PC-3 (cell line): ENCODE data around the gene SCT. TPM values are rescaled to one million over a fixed set of nuclear protein-coding genes. Genes with fewer than 3 reads are reported as not detected.
A peak's percentile ranks its signal among the peaks of the same experiment; 100 is the strongest.

ENCODE experiments used
- ATAC-seq: fragments of 200-7000 bp; cut with Tn5 transposase; 2 replicates; pipeline ENCODE4 v1.9.1; 2020; ENCODE audit warnings: mild to moderate bottlenecking, moderate library complexity
- BruUV-seq: library from RNA; stranded (reverse); fragments of 400-500 nt; replicated peaks from 2 replicates; lab custom pipeline; 2021; lab: Mats Ljungman, UMichigan
- CTCF ChIA-PET: fragments of 300-600 bp; sonication (Branson Sonifier 250); formaldehyde crosslinking; loops from one replicate; lab custom pipeline; 2022; ENCODE audit warnings: antibody characterized with exemption; lab: Charles Lee
- POLR2A ChIA-PET: fragments of 300-600 bp; sonication (Branson Sonifier 250); formaldehyde crosslinking; loops from one replicate; lab custom pipeline; 2022; ENCODE audit warnings: antibody characterized with exemption; ENCODE audit not compliant: unreplicated experiment; lab: Charles Lee
- DNase-seq: peaks from one replicate; pipeline ENCODE4 v3.0.0-alpha.2; 2015
- H2AFZ ChIP-seq: fragments of 300-600 bp; sonication (generic); 2 replicates; pipeline ENCODE4 v1.6.0; 2016; ENCODE audit warnings: antibody characterized with exemption, low read length
- H3F3A ChIP-seq: fragments of 300-600 bp; sonication (generic); one replicate; pipeline ENCODE4 v1.6.0; 2017; ENCODE audit warnings: antibody characterized with exemption, low read length, control low read depth, mild to moderate bottlenecking; ENCODE audit not compliant: unreplicated experiment
- H3K27ac ChIP-seq: fragments of 300-600 bp; sonication (generic); 2 replicates; pipeline ENCODE4 v1.5.1; 2016; ENCODE audit warnings: mild to moderate bottlenecking, low read length
- H3K27me3 ChIP-seq: fragments of 300-600 bp; sonication (generic); 2 replicates; pipeline ENCODE4 v1.6.1; 2016; ENCODE audit warnings: low read length, mixed read lengths
- H3K36me3 ChIP-seq: fragments of 300-600 bp; sonication (generic); 2 replicates; pipeline ENCODE4 v1.6.1; 2016; ENCODE audit warnings: low read depth, mixed run types, low read length, mixed read lengths
- H3K4me1 ChIP-seq: fragments of 300-600 bp; sonication (generic); 2 replicates; pipeline ENCODE4 v1.5.1; 2016; ENCODE audit warnings: low read length; ENCODE audit not compliant: insufficient read depth
- H3K4me2 ChIP-seq: fragments of 300-600 bp; sonication (generic); 2 replicates; pipeline ENCODE4 v1.6.0; 2016; ENCODE audit warnings: low read length
- H3K4me3 ChIP-seq: fragments of 300-600 bp; sonication (generic); 2 replicates; pipeline ENCODE4 v1.5.1; 2016; ENCODE audit warnings: mild to moderate bottlenecking, low read length, mixed read lengths
- H3K79me2 ChIP-seq: fragments of 300-600 bp; sonication (generic); 2 replicates; pipeline ENCODE4 v1.6.1; 2017; ENCODE audit warnings: low read length, mixed read lengths
- H3K9ac ChIP-seq: fragments of 300-600 bp; sonication (generic); 2 replicates; pipeline ENCODE4 v1.6.0; 2016; ENCODE audit warnings: mild to moderate bottlenecking, low read length
- H3K9me2 ChIP-seq: fragments of 300-600 bp; sonication (generic); replicated peaks from 2 replicates; pipeline ENCODE4 v1.6.1; 2016; ENCODE audit warnings: mixed run types, low read length, mixed read lengths
- H3K9me3 ChIP-seq: fragments of 300-600 bp; sonication (generic); 2 replicates; pipeline ENCODE4 v1.6.1; 2016; ENCODE audit warnings: low read length, mixed read lengths
- H4K20me1 ChIP-seq: fragments of 300-600 bp; sonication (generic); 2 replicates; pipeline ENCODE4 v1.6.1; 2016; ENCODE audit warnings: low read length, mixed read lengths
- CTCF ChIP-seq: fragments of 300-600 bp; sonication (generic); conservative IDR thresholded peaks from 2 replicates; pipeline ENCODE4 v1.5.1; 2017; ENCODE audit warnings: antibody characterized with exemption, low read depth, mild to moderate bottlenecking, low read length
- EZH2 ChIP-seq: fragments of 300-600 bp; sonication (generic); IDR thresholded peaks from one replicate; pipeline ENCODE4 v1.6.1; 2017; ENCODE audit warnings: antibody characterized with exemption, mild to moderate bottlenecking, low read length; ENCODE audit not compliant: unreplicated experiment
- EZH2phosphoT487 ChIP-seq: fragments of 300-600 bp; sonication (generic); IDR thresholded peaks from 2 replicates; pipeline ENCODE4 v1.6.1; 2018; ENCODE audit warnings: mild to moderate bottlenecking, antibody characterized with exemption, low read length, borderline replicate concordance
- intact Hi-C: fragments of 100-400 bp; cut with micrococcal nuclease; formaldehyde crosslinking; loops from 2 replicates; pipeline ENCODE4 v1.9.0; 2023
- total RNA-seq: library from RNA; depleted of rRNA; stranded (reverse); fragments of >200 nt; gene quantifications from 2 replicates; pipeline ENCODE4 v1.2.3, GENCODE V29; 2014

SCT gene
- total RNA-seq, 1 experiment from 2014 or later = not detected

GRCh38 chr11:615504-616319 lies 11.3 kb downstream of the SCT start, which contains the start of gene IRF7:
Gene IRF7 (minus strand): TSS chr11:615950. CDS start chr11:615364, 586 bp downstream.
- ATAC-seq (peak; percentile 73), DNase-seq (peak; percentile 89)
- Histone ChIP-seq H2AFZ (peak within 1 kb of the TSS; percentile 65), H3K9me3 (no peaks in the 10 kb centered on the region), H4K20me1 (peaks cover 18% of the 10 kb centered on the region), H3K27me3 (no peaks in the 10 kb centered on the region), H3K4me1 (peaks cover 28% of the 10 kb centered on the region), H3K27ac (peak within 1 kb of the TSS; percentile 67), H3K4me2 (peak within 1 kb of the TSS; percentile 96), H3K36me3 (peaks cover 20% of the 10 kb centered on the region), H3K4me3 (peak within 1 kb of the TSS; percentile 79), H3K79me2 (peaks cover 8% of the 10 kb centered on the region; the same call in 1 of the 2 replicates), H3K9ac (peak within 1 kb of the TSS; percentile 65), H3K9me2 (no peaks in the 10 kb centered on the region), H3F3A (peaks cover 7% of the 10 kb centered on the region)
- TF ChIP-seq CTCF (no peak), EZH2phosphoT487 (no peak), EZH2 (no peak)
- intact Hi-C loops = loop anchor here (10.0 kb wide), 1 partner anchor 51 kb away; the partner anchor contains the start of genes LMNTD2 and RASSF7
- ChIA-PET POLR2A (interaction anchor here (0.6 to 0.7 kb wide), 2 partner anchors 21 to 111 kb away, joined by 4 to 6 read pairs; partner anchors contain the start of gene DRD4), CTCF (no interaction called here)
- BruUV-seq = TSS peak; percentile 71

GRCh38 chr11:614623-615503 lies 12.1 kb downstream of the SCT start:
- intact Hi-C loops = loop anchor here (10.0 kb wide), 1 partner anchor 50 kb away; the partner anchor contains the start of genes LMNTD2 and RASSF7
- peak; percentile 77 for DNase-seq

More at GRCh38 chr11:614623-615503, 12.1 kb downstream of the SCT start:
- peaks cover 18% of the 10 kb centered on the region for H4K20me1 ChIP-seq
- no peaks in the 10 kb centered on the region for H3K9me3 ChIP-seq
- no peak overlapping the region for H2AFZ ChIP-seq
- peak overlapping the region; percentile 96 for H3K4me2 ChIP-seq
- peak overlapping the region; percentile 65 for H3K9ac ChIP-seq
- peak overlapping the region; percentile 67 for H3K27ac ChIP-seq
- no peaks in the 10 kb centered on the region for H3K9me2 ChIP-seq
- H3K4me3 ChIP-seq = peak overlapping the region; percentile 79
- BruUV-seq = no TSS peak
- H3K4me1 ChIP-seq = peaks cover 28% of the 10 kb centered on the region
- peak; percentile 24 for ATAC-seq
- peaks cover 8% of the 10 kb centered on the region; the same call in 1 of the 2 replicates for H3K79me2 ChIP-seq
- TF ChIP-seq CTCF (no peak), EZH2phosphoT487 (no peak), EZH2 (no peak)
- ChIA-PET POLR2A (interaction anchor here (0.5 to 0.7 kb wide), 5 partner anchors 29 to 161 kb away, joined by 3 to 16 read pairs (median 6); partner anchors contain the start of gene PHRF1), CTCF (no interaction called here)
- H3K27me3 ChIP-seq = no peaks in the 10 kb centered on the region
- H3K36me3 ChIP-seq = peaks cover 23% of the 10 kb centered on the region
- H3F3A ChIP-seq = peaks cover 7% of the 10 kb centered on the region
